ENCODE data around the gene NAA80. TPM values are rescaled to one million over a fixed set of nuclear protein-coding genes. Genes with fewer than 3 reads are reported as not detected.
A peak's percentile ranks its signal among the peaks of the same experiment; 100 is the strongest.

NAA80 gene
- total and polyA plus RNA-seq, 9 donors, result 5.1 to 8.3 (median 6.1) TPM

DNA sequence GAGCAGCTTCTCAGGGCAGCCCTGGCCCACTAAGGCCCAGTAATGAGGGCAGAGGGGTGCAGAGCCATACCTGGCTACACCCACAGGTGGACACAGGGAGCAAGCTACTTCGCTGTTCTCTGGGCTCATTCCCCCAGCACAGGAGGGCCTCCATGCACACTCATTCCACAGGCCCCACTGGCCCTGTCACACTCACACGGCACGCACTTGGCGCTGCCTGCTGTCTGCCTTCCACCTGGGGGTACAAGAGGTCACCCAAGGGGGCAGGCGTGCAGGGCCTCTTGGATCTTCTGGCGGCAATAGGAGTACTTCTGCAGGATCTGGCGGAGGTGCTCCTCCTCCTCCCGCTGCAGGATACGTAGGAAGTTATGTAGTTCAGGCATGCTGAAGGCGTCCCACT is 31.1 kb upstream of the NAA80 start:
- no peak for DNase-seq
- H3K4me3 ChIP-seq (ENCODE audit: low read length), result no peak overlapping the region
- peaks cover 40% of the 10 kb centered on the region for H3K4me1 ChIP-seq (ENCODE audit: control insufficient read depth, insufficient read depth, low read length)
- no peak overlapping the region for H3K27ac ChIP-seq (ENCODE audit: low read length)
- no peaks in the 10 kb centered on the region for H3K9me3 ChIP-seq (replicated peaks; ENCODE audit: control insufficient read depth, low read depth, low read length)
- WGBS (ENCODE audit: insufficient coverage), result 91% methylated on average over 10 of the region's 10 CpGs
- no peaks in the 10 kb centered on the region for H3K27me3 ChIP-seq (ENCODE audit: control insufficient read depth, insufficient read depth, low read length)
- H3K36me3 ChIP-seq (ENCODE audit: control insufficient read depth, insufficient read depth, low read length), result peaks cover 53% of the 10 kb centered on the region

DNA sequence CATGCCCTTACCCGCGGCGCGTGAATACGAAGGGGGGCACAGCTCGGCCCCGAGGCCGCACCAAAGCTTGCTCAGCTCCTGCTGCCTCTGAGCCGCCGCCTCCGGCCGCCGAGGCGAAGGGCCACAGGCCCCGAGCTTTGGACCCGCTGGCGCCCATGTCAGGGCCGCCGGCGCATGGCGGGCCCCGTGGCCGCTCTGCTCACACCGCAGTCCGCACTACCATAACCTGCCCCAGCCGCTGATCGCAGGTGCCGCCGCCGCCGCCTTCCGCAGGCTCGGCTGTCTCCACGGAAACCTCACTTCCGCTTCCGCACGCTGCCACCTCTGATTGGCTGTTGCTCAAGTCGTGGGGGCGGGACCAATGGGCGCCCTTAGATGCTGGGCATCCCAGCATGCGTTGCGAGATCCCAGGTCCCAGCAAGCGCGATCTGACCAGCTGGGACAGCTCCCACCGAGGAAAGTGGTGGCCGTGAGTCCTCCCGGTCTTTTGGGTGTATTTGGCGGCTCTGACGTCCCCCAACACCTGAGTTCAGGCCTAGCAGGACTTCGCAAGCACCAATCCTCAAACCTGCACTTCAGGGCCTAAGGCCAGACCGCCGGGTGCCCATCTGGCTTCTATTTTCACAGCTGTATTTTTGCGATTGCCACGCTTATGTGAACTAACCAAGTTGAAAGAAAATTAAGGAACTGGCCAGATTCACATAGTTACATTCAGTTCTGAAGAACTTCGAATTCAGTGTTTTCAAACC is 28.9 kb upstream of the NAA80 start, which contains the start of gene TUSC2:
TSS of gene TUSC2 (minus strand) at position 281 of the 749 bp plus-strand sequence. CDS start at position 157, 124 bp downstream.
- Histone ChIP-seq H3K27ac (ENCODE audit: low read length) (peak within 1 kb of the TSS; percentile 86), H3K36me3 (ENCODE audit: control insufficient read depth, insufficient read depth, low read length) (peaks cover 50% of the 10 kb centered on the region), H3K27me3 (ENCODE audit: control insufficient read depth, insufficient read depth, low read length) (no peaks in the 10 kb centered on the region), H3K9me3 (replicated peaks; ENCODE audit: control insufficient read depth, low read depth, low read length) (no peaks in the 10 kb centered on the region), H3K4me1 (ENCODE audit: control insufficient read depth, insufficient read depth, low read length) (peaks cover 36% of the 10 kb centered on the region), H3K4me3 (ENCODE audit: low read length) (peak within 1 kb of the TSS; percentile 83)
- under 1% methylated on average over 53 of the region's 55 CpGs for WGBS (ENCODE audit: insufficient coverage)
- DNase-seq, result peak; percentile 98

DNA sequence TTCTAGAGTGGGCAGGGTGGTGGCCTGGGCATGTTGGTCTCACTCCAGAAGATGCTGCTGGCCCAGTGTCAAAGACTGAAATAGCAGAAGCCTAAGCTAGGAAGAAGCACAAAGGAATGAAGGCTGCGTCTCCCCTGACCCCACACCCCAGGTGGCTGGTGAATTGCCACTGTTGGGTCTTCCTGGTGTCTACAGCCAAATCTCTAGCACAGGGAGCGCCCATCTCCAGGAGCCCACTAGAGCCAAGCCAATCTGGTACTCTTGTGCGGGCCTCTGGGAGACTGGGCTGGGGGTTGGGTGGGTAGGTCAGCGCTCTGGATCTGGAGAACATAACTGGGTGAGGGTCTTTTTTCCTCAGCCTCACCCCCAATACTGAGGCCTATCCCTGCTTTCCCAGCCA is 27.9 kb upstream of the NAA80 start:
- WGBS (ENCODE audit: insufficient coverage), result 57% methylated on average over 1 of the region's 4 CpGs
- H3K4me3 ChIP-seq (ENCODE audit: low read length), result peak overlapping the region; percentile 83
- H3K36me3 ChIP-seq (ENCODE audit: control insufficient read depth, insufficient read depth, low read length), result peaks cover 45% of the 10 kb centered on the region
- no peaks in the 10 kb centered on the region for H3K27me3 ChIP-seq (ENCODE audit: control insufficient read depth, insufficient read depth, low read length)
- no peak overlapping the region for H3K27ac ChIP-seq (ENCODE audit: low read length)
- DNase-seq, result peak; percentile 25
- no peaks in the 10 kb centered on the region for H3K9me3 ChIP-seq (replicated peaks; ENCODE audit: control insufficient read depth, low read depth, low read length)
- peaks cover 44% of the 10 kb centered on the region for H3K4me1 ChIP-seq (ENCODE audit: control insufficient read depth, insufficient read depth, low read length)

DNA sequence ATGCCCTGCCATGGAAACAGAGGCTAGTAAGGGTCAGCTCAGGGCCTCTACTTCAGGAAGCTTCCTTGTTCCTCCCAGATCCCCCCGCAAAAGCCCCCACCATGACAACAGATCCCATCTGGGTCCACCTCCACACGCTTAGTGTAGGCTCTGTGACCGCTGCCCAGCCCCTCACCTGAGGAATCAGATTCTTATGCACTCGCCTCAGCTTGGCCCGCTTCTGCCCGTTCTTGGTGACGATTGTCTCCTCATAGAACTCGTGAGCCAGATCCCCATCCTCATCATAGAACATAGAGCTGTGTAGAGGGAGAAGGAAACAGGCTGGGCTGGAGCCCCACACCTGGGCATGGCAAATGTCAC is 27.0 kb upstream of the NAA80 start:
- no peak overlapping the region for H3K4me3 ChIP-seq (ENCODE audit: low read length)
- H3K27me3 ChIP-seq (ENCODE audit: control insufficient read depth, insufficient read depth, low read length), result no peaks in the 10 kb centered on the region
- H3K27ac ChIP-seq (ENCODE audit: low read length), result no peak overlapping the region
- 100% methylated on average over 1 of the region's 8 CpGs for whole genome bisulfite sequencing (ENCODE audit: insufficient coverage)
- H3K36me3 ChIP-seq (ENCODE audit: control insufficient read depth, insufficient read depth, low read length), result peaks cover 35% of the 10 kb centered on the region
- H3K9me3 ChIP-seq (replicated peaks; ENCODE audit: control insufficient read depth, low read depth, low read length), result no peaks in the 10 kb centered on the region
- DNase-seq, result peak; percentile 7
- peaks cover 49% of the 10 kb centered on the region for H3K4me1 ChIP-seq (ENCODE audit: control insufficient read depth, insufficient read depth, low read length)

DNA sequence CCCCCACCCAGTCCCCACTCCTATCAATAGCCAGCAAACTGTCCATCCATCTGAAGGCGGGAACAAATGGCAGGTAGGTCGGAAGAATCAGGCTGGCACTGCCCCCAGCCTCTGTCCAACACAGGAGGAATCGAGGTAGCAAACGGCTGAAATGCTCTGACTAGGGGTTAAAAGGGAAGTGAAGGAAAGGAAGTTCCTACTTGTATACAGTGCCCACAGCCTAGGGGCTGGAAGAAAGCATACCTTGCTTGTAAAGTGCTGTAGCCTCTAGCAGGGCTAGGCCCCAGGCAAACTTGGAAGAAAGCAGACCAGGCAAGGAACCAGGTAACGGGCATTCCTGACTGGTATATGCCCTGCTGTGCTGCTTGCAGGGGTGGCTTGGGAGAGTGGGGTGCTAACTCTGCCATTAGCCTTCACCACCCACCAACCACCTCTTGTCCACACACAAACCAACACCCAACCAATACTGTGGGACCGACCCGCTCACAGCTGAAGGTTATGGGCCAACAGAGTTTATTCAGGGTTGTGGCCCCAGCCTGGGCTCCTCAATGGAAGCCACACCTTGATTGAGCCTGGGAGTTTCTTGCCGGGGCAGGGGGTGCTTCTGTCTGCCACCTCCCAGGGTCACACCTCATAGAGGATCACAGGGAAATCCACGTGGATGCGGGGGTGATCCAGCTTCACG is 26.4 kb upstream of the NAA80 start:
- no peak overlapping the region for H3K4me3 ChIP-seq (ENCODE audit: low read length)
- H3K27me3 ChIP-seq (ENCODE audit: control insufficient read depth, insufficient read depth, low read length), result no peaks in the 10 kb centered on the region
- WGBS (ENCODE audit: insufficient coverage), result 96% methylated on average over 5 of the region's 11 CpGs
- H3K4me1 ChIP-seq (ENCODE audit: control insufficient read depth, insufficient read depth, low read length), result peaks cover 51% of the 10 kb centered on the region
- DNase-seq, result no peak
- no peaks in the 10 kb centered on the region for H3K9me3 ChIP-seq (replicated peaks; ENCODE audit: control insufficient read depth, low read depth, low read length)
- peaks cover 30% of the 10 kb centered on the region for H3K36me3 ChIP-seq (ENCODE audit: control insufficient read depth, insufficient read depth, low read length)
- no peak overlapping the region for H3K27ac ChIP-seq (ENCODE audit: low read length)

DNA sequence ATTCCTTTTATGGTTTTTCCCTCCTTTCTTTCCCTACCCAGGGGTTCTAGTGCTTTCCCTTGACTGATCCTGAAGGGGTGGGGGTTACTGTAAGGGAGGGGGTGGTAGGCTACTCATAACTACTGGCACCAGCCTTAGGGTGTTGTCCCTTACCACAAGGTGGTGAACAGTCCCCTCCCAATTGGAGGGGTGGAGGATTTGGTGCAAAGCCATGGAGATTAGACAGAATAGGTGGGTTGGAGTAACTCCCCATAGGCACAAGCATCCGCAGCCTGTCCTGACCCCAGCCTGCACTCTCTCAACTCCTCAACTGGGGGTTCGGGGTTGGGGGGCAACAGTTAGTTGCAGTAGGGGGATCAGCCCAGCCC is 25.9 kb upstream of the NAA80 start:
- WGBS (ENCODE audit: insufficient coverage), result no CpG with 5 or more reads among the region's 2 CpGs
- Histone ChIP-seq H3K27ac (ENCODE audit: low read length) (peak overlapping the region; percentile 96), H3K36me3 (ENCODE audit: control insufficient read depth, insufficient read depth, low read length) (peaks cover 24% of the 10 kb centered on the region), H3K9me3 (replicated peaks; ENCODE audit: control insufficient read depth, low read depth, low read length) (no peaks in the 10 kb centered on the region), H3K4me1 (ENCODE audit: control insufficient read depth, insufficient read depth, low read length) (peaks cover 56% of the 10 kb centered on the region), H3K27me3 (ENCODE audit: control insufficient read depth, insufficient read depth, low read length) (no peaks in the 10 kb centered on the region), H3K4me3 (ENCODE audit: low read length) (no peak overlapping the region)
- peak; percentile 13 for DNase-seq

DNA sequence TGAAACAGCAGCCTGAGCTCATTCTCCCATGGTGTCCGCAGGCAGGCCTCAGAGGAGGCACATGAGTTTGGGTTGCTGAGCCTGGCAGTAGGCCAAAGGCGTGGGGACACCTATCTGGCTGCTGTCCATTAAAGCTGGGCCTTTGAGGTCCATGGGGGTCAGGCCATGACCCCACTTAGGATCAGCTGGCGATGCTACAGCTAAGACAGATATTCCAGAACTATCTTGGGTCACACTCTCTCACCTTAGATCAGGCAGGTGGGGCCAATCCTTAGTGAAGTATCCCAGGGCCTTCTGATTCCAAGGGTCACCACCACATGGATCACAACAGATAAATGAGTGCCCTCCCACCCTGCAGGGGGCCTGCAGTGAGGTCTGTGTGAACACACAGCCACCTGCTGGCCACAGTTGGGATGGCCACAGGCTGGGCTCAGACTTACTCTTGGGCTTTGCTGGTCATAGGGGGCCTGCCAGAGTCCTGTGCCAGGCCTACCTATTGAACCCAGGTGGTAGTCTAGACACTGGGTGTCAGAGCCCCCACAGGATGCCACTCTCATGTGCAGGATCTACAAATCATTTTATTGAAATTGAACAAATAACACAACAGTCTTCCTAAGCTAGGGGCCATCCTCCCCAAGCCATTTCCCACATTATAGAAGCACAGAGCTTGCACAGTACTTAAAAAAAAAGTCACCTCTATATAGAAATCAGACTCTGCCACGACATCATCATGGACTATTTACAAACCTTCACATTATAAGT is 25.3 kb upstream of the NAA80 start:
- WGBS (ENCODE audit: insufficient coverage), result 71% methylated on average over 3 of the region's 4 CpGs
- peaks cover 23% of the 10 kb centered on the region for H3K36me3 ChIP-seq (ENCODE audit: control insufficient read depth, insufficient read depth, low read length)
- H3K27ac ChIP-seq (ENCODE audit: low read length), result peak overlapping the region; percentile 96
- DNase-seq, result peak; percentile 80
- H3K4me1 ChIP-seq (ENCODE audit: control insufficient read depth, insufficient read depth, low read length), result peaks cover 62% of the 10 kb centered on the region
- no peak overlapping the region for H3K4me3 ChIP-seq (ENCODE audit: low read length)
- no peaks in the 10 kb centered on the region for H3K27me3 ChIP-seq (ENCODE audit: control insufficient read depth, insufficient read depth, low read length)
- no peaks in the 10 kb centered on the region for H3K9me3 ChIP-seq (replicated peaks; ENCODE audit: control insufficient read depth, low read depth, low read length)

DNA sequence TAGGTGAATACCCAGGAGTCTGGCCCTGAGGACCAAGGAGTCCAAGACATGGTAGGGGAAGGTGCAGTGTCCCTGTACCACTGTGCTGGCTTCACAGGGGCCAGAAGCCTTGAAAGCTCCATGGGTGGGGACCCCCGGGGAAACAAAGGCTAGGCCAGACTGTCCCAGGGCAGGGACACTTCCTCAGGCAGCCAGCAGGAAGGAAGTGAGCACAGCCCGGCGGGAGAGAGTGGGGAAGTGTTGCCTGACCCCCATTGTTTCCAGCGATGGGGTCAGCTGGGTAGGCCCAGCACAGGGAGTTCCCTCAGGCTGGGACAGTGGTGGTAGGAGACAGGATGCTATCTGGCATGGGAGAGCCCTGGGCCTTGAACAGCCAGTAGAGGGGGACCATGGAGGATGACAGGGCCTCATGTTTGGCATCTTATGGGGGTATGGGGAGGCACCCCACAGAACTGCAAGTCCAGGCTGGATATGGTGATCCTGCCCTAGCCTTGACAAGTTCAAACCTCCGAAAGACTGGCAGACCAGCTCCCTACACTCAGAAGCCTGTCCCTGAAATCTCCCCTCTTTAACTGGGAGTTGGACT is 24.5 kb upstream of the NAA80 start:
- Histone ChIP-seq H3K4me3 (ENCODE audit: low read length) (no peak overlapping the region), H3K27ac (ENCODE audit: low read length) (peak overlapping the region; percentile 96), H3K36me3 (ENCODE audit: control insufficient read depth, insufficient read depth, low read length) (peaks cover 28% of the 10 kb centered on the region), H3K9me3 (replicated peaks; ENCODE audit: control insufficient read depth, low read depth, low read length) (no peaks in the 10 kb centered on the region), H3K4me1 (ENCODE audit: control insufficient read depth, insufficient read depth, low read length) (peaks cover 69% of the 10 kb centered on the region), H3K27me3 (ENCODE audit: control insufficient read depth, insufficient read depth, low read length) (no peaks in the 10 kb centered on the region)
- DNase-seq, result peak; percentile 64
- WGBS (ENCODE audit: insufficient coverage), result 54% methylated on average over 4 of the region's 5 CpGs

DNA sequence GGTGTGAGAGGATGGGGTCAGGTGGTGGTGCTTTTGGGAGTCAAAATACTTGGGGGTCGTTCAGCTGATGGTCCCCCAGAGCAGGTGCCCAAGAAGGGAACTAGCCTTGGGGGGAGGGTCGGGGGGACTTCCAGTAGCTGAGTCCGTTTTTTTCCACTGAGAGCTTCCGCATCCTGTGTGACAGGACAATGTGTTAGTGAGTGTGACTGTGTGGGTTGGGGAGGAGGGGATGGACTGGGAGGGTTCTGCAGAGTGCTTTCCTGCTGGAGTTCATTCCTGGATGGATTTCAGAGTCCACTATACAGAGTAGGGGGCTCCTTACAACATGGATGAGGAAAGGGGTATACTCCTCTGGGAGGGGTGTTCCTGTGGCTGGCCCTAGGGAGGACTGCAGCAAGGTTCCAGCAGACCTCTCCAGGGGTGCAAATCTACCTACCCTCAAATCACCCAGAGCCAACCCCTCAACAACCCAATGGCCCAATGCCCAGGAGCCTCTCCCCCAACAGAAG is 23.9 kb upstream of the NAA80 start:
- 16% methylated on average over 3 of the region's 4 CpGs for WGBS (ENCODE audit: insufficient coverage)
- H3K4me3 ChIP-seq (ENCODE audit: low read length), result no peak overlapping the region
- no peaks in the 10 kb centered on the region for H3K27me3 ChIP-seq (ENCODE audit: control insufficient read depth, insufficient read depth, low read length)
- no peaks in the 10 kb centered on the region for H3K9me3 ChIP-seq (replicated peaks; ENCODE audit: control insufficient read depth, low read depth, low read length)
- H3K4me1 ChIP-seq (ENCODE audit: control insufficient read depth, insufficient read depth, low read length), result peaks cover 69% of the 10 kb centered on the region
- peaks cover 34% of the 10 kb centered on the region for H3K36me3 ChIP-seq (ENCODE audit: control insufficient read depth, insufficient read depth, low read length)
- peak overlapping the region; percentile 96 for H3K27ac ChIP-seq (ENCODE audit: low read length)
- DNase-seq, result peak; percentile 81
